WTC11 (cell line): ENCODE data around the gene PHLDB1. TPM values are rescaled to one million over a fixed set of nuclear protein-coding genes. Genes with fewer than 3 reads are reported as not detected.

Source experiments
- ATAC-seq: fragments of 200-7000 bp; cut with Tn5 transposase; 2 replicates; pipeline ENCODE4 v1.10.0; 2021; ENCODE audit warnings: mild to moderate bottlenecking, moderate library complexity
- CTCF ChIA-PET: fragments of 300-600 bp; sonication (Branson Sonifier 250); formaldehyde crosslinking; loops from one replicate; lab custom pipeline; 2021; ENCODE audit warnings: antibody characterized with exemption; lab: Charles Lee
- POLR2A ChIA-PET: fragments of 350-600 bp; sonication (Branson Sonifier 250); formaldehyde crosslinking; loops from one replicate; lab custom pipeline; 2021; ENCODE audit warnings: antibody characterized with exemption; lab: Charles Lee
- DNase-seq: peaks from one replicate; pipeline ENCODE4 v3.0.0; 2021; ENCODE audit warnings: low spot score
- H3K27ac Mint-ChIP-seq: 2 replicates; pipeline ENCODE4 v1.8.0; 2021; ENCODE audit warnings: mixed read lengths
- H3K27me3 Mint-ChIP-seq: 2 replicates; pipeline ENCODE4 v1.8.0; 2021; ENCODE audit warnings: low read depth, mild to moderate bottlenecking, moderate library complexity, mixed read lengths
- H3K36me3 Mint-ChIP-seq: 2 replicates; pipeline ENCODE4 v1.8.0; 2021; ENCODE audit warnings: mixed read lengths
- H3K4me1 Mint-ChIP-seq: 2 replicates; pipeline ENCODE4 v1.8.0; 2022; ENCODE audit warnings: mixed read lengths
- H3K4me3 Mint-ChIP-seq: 2 replicates; pipeline ENCODE4 v1.8.0; 2021; ENCODE audit warnings: mild to moderate bottlenecking, moderate library complexity, mixed read lengths
- H3K9me3 Mint-ChIP-seq: 2 replicates; pipeline ENCODE4 v1.8.0; 2021; ENCODE audit warnings: mixed read lengths
- ELF4 ChIP-seq: sonication (generic); formaldehyde crosslinking; IDR thresholded peaks from 2 replicates; pipeline ENCODE4 v1.8.1; 2022; ENCODE audit warnings: low read depth, mild to moderate bottlenecking, moderate library complexity, missing genetic modification reagents
- GABPB1 ChIP-seq: sonication (generic); formaldehyde crosslinking; IDR thresholded peaks from 2 replicates; pipeline ENCODE4 v1.8.1; 2023; ENCODE audit warnings: mild to moderate bottlenecking, missing genetic modification reagents
- GRHL2 ChIP-seq: fragments of 250-450 bp; sonication (Bioruptor Pico); IDR thresholded peaks from 2 replicates; pipeline ENCODE4 v1.8.0; 2022; ENCODE audit warnings: mild to moderate bottlenecking, moderate library complexity; ENCODE audit not compliant: insufficient replicate concordance, severe bottlenecking
- NFATC4 ChIP-seq: fragments of 250-450 bp; sonication (Bioruptor Pico); IDR thresholded peaks from 2 replicates; pipeline ENCODE4 v1.9.0; 2021; ENCODE audit warnings: mild to moderate bottlenecking
- NR3C1 ChIP-seq: sonication (generic); formaldehyde crosslinking; conservative IDR thresholded peaks from 2 replicates; pipeline ENCODE4 v1.8.1; 2023; ENCODE audit warnings: low read depth, mild to moderate bottlenecking, missing genetic modification reagents
- OVOL2 ChIP-seq: fragments of 250-450 bp; sonication (Bioruptor Pico); IDR thresholded peaks from 2 replicates; pipeline ENCODE4 v1.9.0; 2021; ENCODE audit warnings: mild to moderate bottlenecking, borderline replicate concordance
- SMAD4 ChIP-seq: sonication (generic); formaldehyde crosslinking; IDR thresholded peaks from 2 replicates; pipeline ENCODE4 v1.8.0; 2022; ENCODE audit warnings: mild to moderate bottlenecking, missing genetic modification reagents
- ZNF121 ChIP-seq: sonication (generic); formaldehyde crosslinking; IDR thresholded peaks from 2 replicates; pipeline ENCODE4 v1.8.0; 2023; ENCODE audit warnings: missing genetic modification reagents
- ZNF138 ChIP-seq: sonication (generic); formaldehyde crosslinking; conservative IDR thresholded peaks from 2 replicates; pipeline ENCODE4 v1.8.1; 2022; ENCODE audit warnings: mild to moderate bottlenecking, moderate library complexity, missing genetic modification reagents
- ZNF232 ChIP-seq: sonication (generic); formaldehyde crosslinking; IDR thresholded peaks from 2 replicates; pipeline ENCODE4 v1.8.0; 2022; ENCODE audit warnings: mild to moderate bottlenecking, missing genetic modification reagents
- total RNA-seq: library from RNA; stranded (reverse); gene quantifications from 3 replicates; pipeline ENCODE4 v1.2.3, GENCODE V29; 2021
- TF ChIP-seq, protein P1 (sequence below): sonication (generic); formaldehyde crosslinking; IDR thresholded peaks from 2 replicates; pipeline ENCODE4 v1.8.1; 2023; ENCODE audit warnings: mild to moderate bottlenecking, missing genetic modification reagents
- TF ChIP-seq, protein P2 (sequence below): sonication (generic); formaldehyde crosslinking; conservative IDR thresholded peaks from 2 replicates; pipeline ENCODE4 v1.8.1; 2023; ENCODE audit warnings: mild to moderate bottlenecking, low read depth, missing genetic modification reagents, moderate library complexity
- TF ChIP-seq, protein P3 (sequence below): sonication (generic); formaldehyde crosslinking; conservative IDR thresholded peaks from 2 replicates; pipeline ENCODE4 v1.8.1; 2022; ENCODE audit warnings: mild to moderate bottlenecking, missing genetic modification reagents
- TF ChIP-seq, protein P4 (sequence below): fragments of 200-600 bp; IDR thresholded peaks from 2 replicates; pipeline ENCODE4 v1.8.0; 2022; ENCODE audit warnings: antibody characterized with exemption
- TF ChIP-seq, protein P5 (sequence below): fragments of 250-450 bp; sonication (Bioruptor Pico); IDR thresholded peaks from 2 replicates; pipeline ENCODE4 v2.1.2; 2022; ENCODE audit warnings: mild to moderate bottlenecking, moderate library complexity
- TF ChIP-seq, protein P6 (sequence below): sonication (generic); formaldehyde crosslinking; IDR thresholded peaks from 2 replicates; pipeline ENCODE4 v1.8.0; 2023; ENCODE audit warnings: missing genetic modification reagents
- TF ChIP-seq, protein P7 (sequence below): sonication (generic); formaldehyde crosslinking; IDR thresholded peaks from 2 replicates; pipeline ENCODE4 v1.8.1; 2022; ENCODE audit warnings: mild to moderate bottlenecking, missing genetic modification reagents, moderate library complexity, borderline replicate concordance
- TF ChIP-seq, protein P8 (sequence below): sonication (generic); formaldehyde crosslinking; IDR thresholded peaks from 2 replicates; pipeline ENCODE4 v1.8.0; 2022; ENCODE audit warnings: mild to moderate bottlenecking, missing genetic modification reagents

Gene PHLDB1
- total RNA-seq, 1 experiment from 2014 or later: 83.1 TPM

DNA sequence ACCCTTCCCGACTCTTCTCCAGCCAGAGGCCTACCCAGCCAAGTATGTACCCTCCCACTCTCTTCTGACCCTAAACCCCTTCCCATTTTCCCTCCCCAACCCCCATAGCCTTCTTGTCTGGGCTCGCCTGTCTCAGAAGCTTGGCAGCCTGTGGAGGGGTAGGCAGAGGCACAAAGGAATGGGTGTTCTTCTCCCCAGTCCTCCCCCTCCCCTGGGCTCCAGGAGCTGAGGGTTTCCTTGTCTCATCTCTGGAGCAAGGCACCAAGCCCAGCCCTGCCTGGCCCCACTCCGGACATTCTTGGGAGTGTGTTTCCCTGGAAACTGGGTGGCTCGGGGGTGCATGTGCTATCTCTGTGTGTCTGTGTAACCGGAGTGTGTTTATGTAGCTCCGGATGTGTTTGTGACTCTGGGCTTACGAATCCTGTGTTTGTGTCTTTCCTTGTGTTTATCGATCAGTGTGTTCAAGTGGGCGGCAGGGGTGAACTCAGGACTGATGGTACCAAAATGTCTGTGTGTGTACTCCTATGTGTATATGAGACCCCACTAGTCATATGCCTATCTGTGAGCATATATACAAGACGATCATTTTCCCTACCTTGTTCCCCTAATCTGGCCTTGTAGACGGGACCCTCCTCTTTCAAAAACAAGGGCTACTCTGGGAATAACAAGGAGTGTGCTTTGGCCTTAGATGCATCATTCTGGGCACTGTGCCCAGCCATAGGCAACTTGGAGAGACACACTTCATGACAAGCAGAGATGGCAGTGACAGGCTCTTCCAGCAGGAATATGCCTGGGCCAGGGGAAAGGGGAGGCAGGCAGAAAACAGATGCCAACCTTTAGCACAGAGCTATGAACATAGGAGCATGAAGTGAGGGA, 10.9 kb downstream of the PHLDB1 start:
- ATAC-seq (no peak), DNase-seq (no peak)
- Mint-ChIP-seq H3K9me3 (no peaks in the 10 kb centered on the region), H3K4me3 (no peak overlapping the region), H3K27ac (no peak overlapping the region; the same call in 1 of the 2 replicates), H3K4me1 (peaks cover 76% of the 10 kb centered on the region), H3K36me3 (no peaks in the 10 kb centered on the region), H3K27me3 (no peaks in the 10 kb centered on the region)
- ChIA-PET POLR2A (interaction anchor here (0.5 to 2.2 kb wide), 2 partner anchors 17 to 97 kb away, joined by 3 to 14 read pairs; no protein-coding TSS in a partner anchor), CTCF (interaction anchor here (1.3 to 1.8 kb wide), 5 partner anchors 8 to 312 kb away, joined by 3 to 8 read pairs (median 4); no protein-coding TSS in a partner anchor)
- TF ChIP-seq, protein P1, sequence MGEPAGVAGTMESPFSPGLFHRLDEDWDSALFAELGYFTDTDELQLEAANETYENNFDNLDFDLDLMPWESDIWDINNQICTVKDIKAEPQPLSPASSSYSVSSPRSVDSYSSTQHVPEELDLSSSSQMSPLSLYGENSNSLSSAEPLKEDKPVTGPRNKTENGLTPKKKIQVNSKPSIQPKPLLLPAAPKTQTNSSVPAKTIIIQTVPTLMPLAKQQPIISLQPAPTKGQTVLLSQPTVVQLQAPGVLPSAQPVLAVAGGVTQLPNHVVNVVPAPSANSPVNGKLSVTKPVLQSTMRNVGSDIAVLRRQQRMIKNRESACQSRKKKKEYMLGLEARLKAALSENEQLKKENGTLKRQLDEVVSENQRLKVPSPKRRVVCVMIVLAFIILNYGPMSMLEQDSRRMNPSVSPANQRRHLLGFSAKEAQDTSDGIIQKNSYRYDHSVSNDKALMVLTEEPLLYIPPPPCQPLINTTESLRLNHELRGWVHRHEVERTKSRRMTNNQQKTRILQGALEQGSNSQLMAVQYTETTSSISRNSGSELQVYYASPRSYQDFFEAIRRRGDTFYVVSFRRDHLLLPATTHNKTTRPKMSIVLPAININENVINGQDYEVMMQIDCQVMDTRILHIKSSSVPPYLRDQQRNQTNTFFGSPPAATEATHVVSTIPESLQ (CRISPR knock-in tag): no peak
- TF ChIP-seq, protein P2, sequence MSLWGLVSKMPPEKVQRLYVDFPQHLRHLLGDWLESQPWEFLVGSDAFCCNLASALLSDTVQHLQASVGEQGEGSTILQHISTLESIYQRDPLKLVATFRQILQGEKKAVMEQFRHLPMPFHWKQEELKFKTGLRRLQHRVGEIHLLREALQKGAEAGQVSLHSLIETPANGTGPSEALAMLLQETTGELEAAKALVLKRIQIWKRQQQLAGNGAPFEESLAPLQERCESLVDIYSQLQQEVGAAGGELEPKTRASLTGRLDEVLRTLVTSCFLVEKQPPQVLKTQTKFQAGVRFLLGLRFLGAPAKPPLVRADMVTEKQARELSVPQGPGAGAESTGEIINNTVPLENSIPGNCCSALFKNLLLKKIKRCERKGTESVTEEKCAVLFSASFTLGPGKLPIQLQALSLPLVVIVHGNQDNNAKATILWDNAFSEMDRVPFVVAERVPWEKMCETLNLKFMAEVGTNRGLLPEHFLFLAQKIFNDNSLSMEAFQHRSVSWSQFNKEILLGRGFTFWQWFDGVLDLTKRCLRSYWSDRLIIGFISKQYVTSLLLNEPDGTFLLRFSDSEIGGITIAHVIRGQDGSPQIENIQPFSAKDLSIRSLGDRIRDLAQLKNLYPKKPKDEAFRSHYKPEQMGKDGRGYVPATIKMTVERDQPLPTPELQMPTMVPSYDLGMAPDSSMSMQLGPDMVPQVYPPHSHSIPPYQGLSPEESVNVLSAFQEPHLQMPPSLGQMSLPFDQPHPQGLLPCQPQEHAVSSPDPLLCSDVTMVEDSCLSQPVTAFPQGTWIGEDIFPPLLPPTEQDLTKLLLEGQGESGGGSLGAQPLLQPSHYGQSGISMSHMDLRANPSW (CRISPR knock-in tag): no peak
- TF ChIP-seq, protein P3, sequence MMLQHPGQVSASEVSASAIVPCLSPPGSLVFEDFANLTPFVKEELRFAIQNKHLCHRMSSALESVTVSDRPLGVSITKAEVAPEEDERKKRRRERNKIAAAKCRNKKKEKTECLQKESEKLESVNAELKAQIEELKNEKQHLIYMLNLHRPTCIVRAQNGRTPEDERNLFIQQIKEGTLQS: no peak
- TF ChIP-seq SMAD4 (CRISPR knock-in tag) (no peak), OVOL2 (CRISPR knock-in tag) (no peak), NFATC4 (no peak), ZNF138 (CRISPR knock-in tag) (no peak), ZNF232 (CRISPR knock-in tag) (no peak), ELF4 (CRISPR knock-in tag) (no peak), ZNF121 (CRISPR knock-in tag) (no peak), GRHL2 (CRISPR knock-in tag) (no peak), NR3C1 (no peak), GABPB1 (CRISPR knock-in tag) (no peak)
- TF ChIP-seq, protein P4, sequence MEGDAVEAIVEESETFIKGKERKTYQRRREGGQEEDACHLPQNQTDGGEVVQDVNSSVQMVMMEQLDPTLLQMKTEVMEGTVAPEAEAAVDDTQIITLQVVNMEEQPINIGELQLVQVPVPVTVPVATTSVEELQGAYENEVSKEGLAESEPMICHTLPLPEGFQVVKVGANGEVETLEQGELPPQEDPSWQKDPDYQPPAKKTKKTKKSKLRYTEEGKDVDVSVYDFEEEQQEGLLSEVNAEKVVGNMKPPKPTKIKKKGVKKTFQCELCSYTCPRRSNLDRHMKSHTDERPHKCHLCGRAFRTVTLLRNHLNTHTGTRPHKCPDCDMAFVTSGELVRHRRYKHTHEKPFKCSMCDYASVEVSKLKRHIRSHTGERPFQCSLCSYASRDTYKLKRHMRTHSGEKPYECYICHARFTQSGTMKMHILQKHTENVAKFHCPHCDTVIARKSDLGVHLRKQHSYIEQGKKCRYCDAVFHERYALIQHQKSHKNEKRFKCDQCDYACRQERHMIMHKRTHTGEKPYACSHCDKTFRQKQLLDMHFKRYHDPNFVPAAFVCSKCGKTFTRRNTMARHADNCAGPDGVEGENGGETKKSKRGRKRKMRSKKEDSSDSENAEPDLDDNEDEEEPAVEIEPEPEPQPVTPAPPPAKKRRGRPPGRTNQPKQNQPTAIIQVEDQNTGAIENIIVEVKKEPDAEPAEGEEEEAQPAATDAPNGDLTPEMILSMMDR: no peak
- TF ChIP-seq, protein P5, sequence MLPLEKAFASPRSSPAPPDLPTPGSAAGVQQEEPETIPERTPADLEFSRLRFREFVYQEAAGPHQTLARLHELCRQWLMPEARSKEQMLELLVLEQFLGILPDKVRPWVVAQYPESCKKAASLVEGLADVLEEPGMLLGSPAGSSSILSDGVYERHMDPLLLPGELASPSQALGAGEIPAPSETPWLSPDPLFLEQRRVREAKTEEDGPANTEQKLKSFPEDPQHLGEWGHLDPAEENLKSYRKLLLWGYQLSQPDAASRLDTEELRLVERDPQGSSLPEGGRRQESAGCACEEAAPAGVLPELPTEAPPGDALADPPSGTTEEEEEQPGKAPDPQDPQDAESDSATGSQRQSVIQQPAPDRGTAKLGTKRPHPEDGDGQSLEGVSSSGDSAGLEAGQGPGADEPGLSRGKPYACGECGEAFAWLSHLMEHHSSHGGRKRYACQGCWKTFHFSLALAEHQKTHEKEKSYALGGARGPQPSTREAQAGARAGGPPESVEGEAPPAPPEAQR (CRISPR knock-in tag): no peak
- TF ChIP-seq, protein P6, sequence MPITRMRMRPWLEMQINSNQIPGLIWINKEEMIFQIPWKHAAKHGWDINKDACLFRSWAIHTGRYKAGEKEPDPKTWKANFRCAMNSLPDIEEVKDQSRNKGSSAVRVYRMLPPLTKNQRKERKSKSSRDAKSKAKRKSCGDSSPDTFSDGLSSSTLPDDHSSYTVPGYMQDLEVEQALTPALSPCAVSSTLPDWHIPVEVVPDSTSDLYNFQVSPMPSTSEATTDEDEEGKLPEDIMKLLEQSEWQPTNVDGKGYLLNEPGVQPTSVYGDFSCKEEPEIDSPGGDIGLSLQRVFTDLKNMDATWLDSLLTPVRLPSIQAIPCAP (CRISPR knock-in tag): no peak
- TF ChIP-seq, protein P7, sequence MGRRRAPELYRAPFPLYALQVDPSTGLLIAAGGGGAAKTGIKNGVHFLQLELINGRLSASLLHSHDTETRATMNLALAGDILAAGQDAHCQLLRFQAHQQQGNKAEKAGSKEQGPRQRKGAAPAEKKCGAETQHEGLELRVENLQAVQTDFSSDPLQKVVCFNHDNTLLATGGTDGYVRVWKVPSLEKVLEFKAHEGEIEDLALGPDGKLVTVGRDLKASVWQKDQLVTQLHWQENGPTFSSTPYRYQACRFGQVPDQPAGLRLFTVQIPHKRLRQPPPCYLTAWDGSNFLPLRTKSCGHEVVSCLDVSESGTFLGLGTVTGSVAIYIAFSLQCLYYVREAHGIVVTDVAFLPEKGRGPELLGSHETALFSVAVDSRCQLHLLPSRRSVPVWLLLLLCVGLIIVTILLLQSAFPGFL: no peak
- TF ChIP-seq, protein P8, sequence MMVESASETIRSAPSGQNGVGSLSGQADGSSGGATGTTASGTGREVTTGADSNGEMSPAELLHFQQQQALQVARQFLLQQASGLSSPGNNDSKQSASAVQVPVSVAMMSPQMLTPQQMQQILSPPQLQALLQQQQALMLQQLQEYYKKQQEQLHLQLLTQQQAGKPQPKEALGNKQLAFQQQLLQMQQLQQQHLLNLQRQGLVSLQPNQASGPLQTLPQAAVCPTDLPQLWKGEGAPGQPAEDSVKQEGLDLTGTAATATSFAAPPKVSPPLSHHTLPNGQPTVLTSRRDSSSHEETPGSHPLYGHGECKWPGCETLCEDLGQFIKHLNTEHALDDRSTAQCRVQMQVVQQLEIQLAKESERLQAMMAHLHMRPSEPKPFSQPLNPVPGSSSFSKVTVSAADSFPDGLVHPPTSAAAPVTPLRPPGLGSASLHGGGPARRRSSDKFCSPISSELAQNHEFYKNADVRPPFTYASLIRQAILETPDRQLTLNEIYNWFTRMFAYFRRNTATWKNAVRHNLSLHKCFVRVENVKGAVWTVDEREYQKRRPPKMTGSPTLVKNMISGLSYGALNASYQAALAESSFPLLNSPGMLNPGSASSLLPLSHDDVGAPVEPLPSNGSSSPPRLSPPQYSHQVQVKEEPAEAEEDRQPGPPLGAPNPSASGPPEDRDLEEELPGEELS (CRISPR knock-in tag): no peak
